HepG2 (cell line): ENCODE measurements around the gene FLAD1. TPM values are rescaled to one million over a fixed set of nuclear protein-coding genes. Genes with fewer than 3 reads are reported as not detected.

Source experiments
- BRF2 ChIP-seq: sonication (generic); formaldehyde crosslinking; IDR thresholded peaks from 2 replicates; pipeline ENCODE4 v1.8.1; 2022; ENCODE audit warnings: mild to moderate bottlenecking, missing genetic modification reagents
- DPF2 ChIP-seq: sonication (generic); formaldehyde crosslinking; IDR thresholded peaks from 2 replicates; pipeline ENCODE4 v1.4.0; 2020; ENCODE audit warnings: mild to moderate bottlenecking, low read depth, missing genetic modification reagents, borderline replicate concordance
- HNF1B ChIP-seq: sonication (generic); formaldehyde crosslinking; IDR thresholded peaks from 2 replicates; pipeline ENCODE4 v1.5.1; 2020; ENCODE audit warnings: mild to moderate bottlenecking, moderate library complexity, missing genetic modification reagents
- IKZF5 ChIP-seq: IDR thresholded peaks from 2 replicates; pipeline ENCODE4 v1.6.1; 2018; ENCODE audit warnings: missing genetic modification reagents, mild to moderate bottlenecking, missing compliant biosample characterization
- MZF1 ChIP-seq: sonication (generic); formaldehyde crosslinking; IDR thresholded peaks from 2 replicates; pipeline ENCODE4 v1.8.1; 2023; ENCODE audit warnings: mild to moderate bottlenecking, missing genetic modification reagents, borderline replicate concordance
- PHF5A ChIP-seq: IDR thresholded peaks from one replicate; pipeline ENCODE4 v1.6.1; 2018; ENCODE audit warnings: low read depth, missing genetic modification reagents; ENCODE audit not compliant: unreplicated experiment
- RBAK ChIP-seq: sonication (generic); formaldehyde crosslinking; IDR thresholded peaks from 2 replicates; pipeline ENCODE4 v1.5.1; 2020; ENCODE audit warnings: mild to moderate bottlenecking, missing genetic modification reagents
- TFDP2 ChIP-seq: sonication (generic); formaldehyde crosslinking; IDR thresholded peaks from 2 replicates; pipeline ENCODE4 v1.4.0; 2020; ENCODE audit warnings: missing genetic modification reagents
- TIGD3 ChIP-seq: sonication (generic); formaldehyde crosslinking; IDR thresholded peaks from 2 replicates; pipeline ENCODE4 v1.5.1; 2020; ENCODE audit warnings: mild to moderate bottlenecking, missing genetic modification reagents, borderline replicate concordance
- ZBED4 ChIP-seq: sonication (generic); formaldehyde crosslinking; IDR thresholded peaks from 2 replicates; pipeline ENCODE4 v1.4.0; 2020; ENCODE audit warnings: missing genetic modification reagents, borderline replicate concordance
- ZBTB7B ChIP-seq: sonication (generic); formaldehyde crosslinking; IDR thresholded peaks from 2 replicates; pipeline ENCODE4 v1.4.0; 2020; ENCODE audit warnings: missing genetic modification reagents
- ZFP41 ChIP-seq: sonication (generic); formaldehyde crosslinking; IDR thresholded peaks from 2 replicates; pipeline ENCODE4 v1.4.0; 2020; ENCODE audit warnings: mild to moderate bottlenecking, missing genetic modification reagents, borderline replicate concordance
- ZNF570 ChIP-seq: sonication (generic); formaldehyde crosslinking; IDR thresholded peaks from 2 replicates; pipeline ENCODE4 v1.4.0; 2020; ENCODE audit warnings: mild to moderate bottlenecking, missing genetic modification reagents, borderline replicate concordance
- ZNF720 ChIP-seq: sonication (generic); formaldehyde crosslinking; IDR thresholded peaks from 2 replicates; pipeline ENCODE4 v1.4.0; 2020; ENCODE audit warnings: missing genetic modification reagents
- ZNF724P ChIP-seq: sonication (generic); formaldehyde crosslinking; IDR thresholded peaks from 2 replicates; pipeline ENCODE4 v1.8.0; 2022; ENCODE audit warnings: missing genetic modification reagents, borderline replicate concordance
- ZNF740 ChIP-seq: sonication (generic); formaldehyde crosslinking; IDR thresholded peaks from 2 replicates; pipeline ENCODE4 v1.4.0; 2020; ENCODE audit warnings: missing genetic modification reagents
- polyA plus RNA-seq, 8 experiments: library from polyadenylated mRNA; depleted of rRNA in 3 of 8; stranded (reverse) in 7 of 8; unstranded in 1 of 8; fragments of >200 nt; fragmentation: Illumina TruSeq in 4 of 8; extraction: Trizol in 4 of 8; gene quantifications; 2 replicates each; pipeline versions ENCODE4 v1.2.1 to v1.2.3, GENCODE V29; 2011 to 2016; ENCODE audit warnings: low read depth in 4 of 8, missing spikeins in 1 of 8, mixed read lengths in 1 of 8; ENCODE audit not compliant: insufficient read depth in 1 of 8
- total RNA-seq, 5 experiments: library from RNA; depleted of rRNA; stranded (reverse); fragments of >200 nt; fragmentation: Illumina TruSeq; extraction: Trizol; gene quantifications; 2 replicates each; pipeline ENCODE4 v1.2.3, GENCODE V29; 2016; ENCODE audit warnings: low read depth in 1 of 5

The FLAD1 gene
- total and polyA plus RNA-seq, 2 of the 13 experiments (the other 11 are each of a cell fraction or from before 2014, with no cell fraction given), result 25.9 to 32.8 TPM

- TF ChIP-seq ZBED4 (CRISPR knock-in tag) (peak; percentile 75; the same call in 1 of the 2 replicates), HNF1B (0 out of 2 replicates have a peak, but pooled peaks have one; percentile 87), RBAK (CRISPR knock-in tag) (no peak), ZNF720 (CRISPR knock-in tag) (no peak), BRF2 (CRISPR knock-in tag) (0 out of 2 replicates have a peak, but pooled peaks have one; percentile 38), ZNF740 (CRISPR knock-in tag) (no peak), ZNF724P (CRISPR knock-in tag) (peak; percentile 88; the same call in 1 of the 2 replicates), ZBTB7B (CRISPR knock-in tag) (peak; percentile 98), TIGD3 (CRISPR knock-in tag) (no peak), IKZF5 (CRISPR knock-in tag) (peak; percentile 88; the same call in 1 of the 2 replicates), TFDP2 (CRISPR knock-in tag) (peak; percentile 76), ZNF570 (CRISPR knock-in tag) (no peak), DPF2 (CRISPR knock-in tag) (no peak), MZF1 (no peak), ZFP41 (CRISPR knock-in tag) (no peak), PHF5A (CRISPR knock-in tag) (peak; percentile 90)
Observed at GRCh38 chr1:155017041-155017945, 34.1 kb downstream of the FLAD1 start (continued).
